ENCODE measurements around the gene ZSWIM1.

ZSWIM1 gene

GRCh38 chr20:45933266-45934045, 52.4 kb downstream of the ZSWIM1 start:
- peak; percentile 83 to 94 for DNase-seq

GRCh38 chr20:45934046-45934585, 53.1 kb downstream of the ZSWIM1 start:
- peak; percentile 63 to 76 for DNase-seq

Measured in NCI-H526 (cell line).